Neural cell (in vitro differentiated cells): ENCODE measurements around the gene CATSPERD. TPM values are rescaled to one million over a fixed set of nuclear protein-coding genes. Genes with fewer than 3 reads are reported as not detected.

Source experiments
- H2AFZ ChIP-seq: fragments of 200-600, 300-800 bp; sonication (generic), shearing (Covaris generic); 2 replicates; pipeline ENCODE4 v1.6.0; 2014; ENCODE audit warnings: low read depth, mild to moderate bottlenecking, antibody characterized with exemption, low read length, moderate library complexity
- H3F3A ChIP-seq: fragments of 200-600 bp; shearing (Covaris generic); 2 replicates; pipeline ENCODE4 v1.6.1; 2016; ENCODE audit warnings: mild to moderate bottlenecking, moderate library complexity, mixed read lengths, antibody characterized with exemption, low read length; ENCODE audit not compliant: insufficient read depth, poor library complexity, severe bottlenecking
- H3K27ac ChIP-seq: fragments of 200-600, 300-800 bp; sonication (generic), shearing (Covaris generic); 2 replicates; pipeline ENCODE4 v1.5.1; 2014; ENCODE audit warnings: mild to moderate bottlenecking, low read length, moderate library complexity
- H3K27me3 ChIP-seq: fragments of 300-800, 200-600 bp; sonication (generic), shearing (Covaris generic); 2 replicates; pipeline ENCODE4 v1.6.0; 2014; ENCODE audit warnings: mild to moderate bottlenecking, low read depth, low read length, moderate library complexity; ENCODE audit not compliant: insufficient read depth
- H3K36me3 ChIP-seq: fragments of 300-800, 200-600 bp; sonication (generic), shearing (Covaris generic); 2 replicates; pipeline ENCODE4 v1.5.1; 2014; ENCODE audit warnings: mild to moderate bottlenecking, antibody characterized with exemption, low read length, moderate library complexity; ENCODE audit not compliant: insufficient read depth
- H3K4me2 ChIP-seq: fragments of 300-800, 200-600 bp; sonication (generic), shearing (Covaris generic); 2 replicates; pipeline ENCODE4 v1.6.0; 2014; ENCODE audit warnings: mild to moderate bottlenecking, low read length
- H3K4me3 ChIP-seq: fragments of 300-800, 200-600 bp; sonication (generic), shearing (Covaris generic); 2 replicates; pipeline ENCODE4 v1.5.1; 2014; ENCODE audit warnings: mild to moderate bottlenecking, low read length, moderate library complexity
- H3K79me2 ChIP-seq: fragments of 200-600 bp; shearing (Covaris generic); replicated peaks from 2 replicates; pipeline ENCODE4 v1.6.0; 2014; ENCODE audit warnings: mild to moderate bottlenecking, low read length, moderate library complexity; ENCODE audit not compliant: insufficient read depth
- H3K9ac ChIP-seq: fragments of 300-800, 200-600 bp; sonication (generic), shearing (Covaris generic); 2 replicates; pipeline ENCODE4 v1.6.1; 2016; ENCODE audit warnings: mild to moderate bottlenecking, low read length, mixed read lengths
- H3K9me2 ChIP-seq: fragments of 200-600 bp; shearing (Covaris generic); 2 replicates; pipeline ENCODE4 v1.6.1; 2016; ENCODE audit warnings: mild to moderate bottlenecking, low read length, mixed read lengths; ENCODE audit not compliant: insufficient read depth
- H3K9me3 ChIP-seq: fragments of 200-600, 300-800 bp; sonication (generic), shearing (Covaris generic); 2 replicates; pipeline ENCODE4 v1.6.1; 2016; ENCODE audit warnings: mild to moderate bottlenecking, mixed run types, low read length, moderate library complexity, mixed read lengths
- H4K20me1 ChIP-seq: fragments of 200-600 bp; shearing (Covaris generic); 2 replicates; pipeline ENCODE4 v1.6.1; 2016; ENCODE audit warnings: mild to moderate bottlenecking, mixed run types; ENCODE audit not compliant: insufficient read depth
- CTCF ChIP-seq: fragments of 450-650 bp; IDR thresholded peaks from 2 replicates; pipeline ENCODE4 v1.5.1; 2014; ENCODE audit warnings: antibody characterized with exemption, mild to moderate bottlenecking, moderate library complexity; ENCODE audit not compliant: poor library complexity, severe bottlenecking
- EP300 ChIP-seq: fragments of 450-650 bp; conservative IDR thresholded peaks from 2 replicates; pipeline ENCODE4 v1.6.1; 2014; ENCODE audit warnings: antibody characterized with exemption, mild to moderate bottlenecking, moderate library complexity; ENCODE audit not compliant: poor library complexity, severe bottlenecking
- EZH2 ChIP-seq: fragments of 200-600, 300-800 bp; shearing (Covaris generic), sonication (generic); IDR thresholded peaks from 2 replicates; pipeline ENCODE4 v1.6.1; 2014; ENCODE audit warnings: antibody characterized with exemption, low read length, borderline replicate concordance, mild to moderate bottlenecking; ENCODE audit not compliant: insufficient read depth, poor library complexity, severe bottlenecking
- MXI1 ChIP-seq: fragments of 450-650 bp; conservative IDR thresholded peaks from 2 replicates; pipeline ENCODE4 v1.6.1; 2014; ENCODE audit warnings: antibody characterized with exemption, mild to moderate bottlenecking; ENCODE audit not compliant: poor library complexity, severe bottlenecking
- POLR2AphosphoS5 ChIP-seq: IDR thresholded peaks from 2 replicates; pipeline ENCODE4 v1.6.1; 2012
- RAD21 ChIP-seq: fragments of 450-650 bp; conservative IDR thresholded peaks from 2 replicates; pipeline ENCODE4 v1.6.1; 2014; ENCODE audit warnings: antibody characterized with exemption, mild to moderate bottlenecking, moderate library complexity
- REST ChIP-seq: IDR thresholded peaks from 2 replicates; pipeline ENCODE4 v1.6.1; 2012; ENCODE audit warnings: borderline replicate concordance
- SMC3 ChIP-seq: fragments of 450-650 bp; conservative IDR thresholded peaks from 2 replicates; pipeline ENCODE4 v1.6.1; 2014; ENCODE audit warnings: antibody characterized with exemption, mild to moderate bottlenecking, moderate library complexity; ENCODE audit not compliant: poor library complexity
- TAF1 ChIP-seq: IDR thresholded peaks from 2 replicates; pipeline ENCODE4 v1.6.1; 2012; ENCODE audit warnings: low read depth
- polyA plus RNA-seq: library from polyadenylated mRNA; depleted of rRNA; stranded (reverse); fragments of >200 nt; gene quantifications from 2 replicates; pipeline ENCODE4 v1.2.3, GENCODE V29; 2014

The CATSPERD gene
- polyA plus RNA-seq, 1 donor from 2014 or later: not detected

GRCh38 chr19:5695649-5696195, 24.7 kb upstream of the CATSPERD start:
- Histone ChIP-seq H3K9ac (no peak overlapping the region), H2AFZ (no peak overlapping the region), H4K20me1 (peaks cover 8% of the 10 kb centered on the region), H3K4me2 (no peak overlapping the region), H3K36me3 (no peaks in the 10 kb centered on the region), H3K27ac (no peak overlapping the region), H3K4me3 (no peak overlapping the region), H3F3A (no peaks in the 10 kb centered on the region), H3K9me3 (no peaks in the 10 kb centered on the region), H3K27me3 (no peaks in the 10 kb centered on the region), H3K79me2 (peaks cover 15% of the 10 kb centered on the region), H3K9me2 (no peaks in the 10 kb centered on the region)
- no peak for TF ChIP-seq TAF1
- no peak for TF ChIP-seq POLR2AphosphoS5

GRCh38 chr19:5696196-5697021, 24.0 kb upstream of the CATSPERD start:
- no peak overlapping the region for H3K4me2 ChIP-seq
- peaks cover 9% of the 10 kb centered on the region for H3K79me2 ChIP-seq
- H3F3A ChIP-seq: no peaks in the 10 kb centered on the region
- H3K36me3 ChIP-seq: no peaks in the 10 kb centered on the region
- H3K4me3 ChIP-seq: no peak overlapping the region
- H3K9ac ChIP-seq: no peak overlapping the region
- H3K27ac ChIP-seq: no peak overlapping the region
- peaks cover 8% of the 10 kb centered on the region for H4K20me1 ChIP-seq
- TF ChIP-seq RAD21 (no peak), CTCF (no peak), TAF1 (no peak), EZH2 (no peak), MXI1 (no peak), POLR2AphosphoS5 (no peak), REST (no peak), EP300 (no peak), SMC3 (no peak)
- no peak overlapping the region for H2AFZ ChIP-seq
- no peaks in the 10 kb centered on the region for H3K9me2 ChIP-seq
- no peaks in the 10 kb centered on the region for H3K27me3 ChIP-seq
- no peaks in the 10 kb centered on the region for H3K9me3 ChIP-seq
